ENCODE measurements around the gene SQSTM1.
"Not testable (repeated sequence)": the region's sequence is repeated elsewhere in the genome, so short reads cannot be mapped to it uniquely, and the experiment has no call there.

Gene SQSTM1

DNA sequence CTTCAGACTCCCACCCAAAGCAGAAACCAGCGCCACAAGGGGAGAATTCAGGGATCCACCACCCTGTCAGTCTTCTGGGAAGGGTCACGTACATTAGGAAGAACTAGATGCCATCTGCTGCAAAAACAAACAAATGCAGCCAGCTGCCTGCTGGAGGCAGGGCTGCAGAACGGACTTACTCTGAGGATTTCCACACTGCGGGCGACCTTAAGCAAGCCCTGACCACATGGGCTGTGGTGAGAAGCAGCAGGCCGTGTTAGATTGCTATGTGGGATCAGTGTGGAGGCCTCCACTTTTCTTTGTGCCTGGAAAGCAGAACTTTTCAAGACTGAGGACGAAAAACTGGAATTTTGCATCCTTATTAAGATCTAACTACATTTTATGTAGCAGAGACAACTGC, 40.3 kb upstream of the SQSTM1 start:
- H3K9ac ChIP-seq (ENCODE audit: low read length in 5 of 5), result no peak overlapping the region
- H3K27me3 ChIP-seq (ENCODE audit: control insufficient read depth in 5 of 5, insufficient read depth in 4 of 5, low read length in 5 of 5), result no peaks in the 10 kb centered on the region
- no peak overlapping the region for H3K27ac ChIP-seq (ENCODE audit: low read depth, low read length)
- H3K4me1 ChIP-seq (ENCODE audit: control insufficient read depth in 5 of 5, insufficient read depth in 5 of 5, low read length in 5 of 5), result peaks cover 0 to 36% (median 16%) of the 10 kb centered on the region in 5 donors
- H3K4me3 ChIP-seq (ENCODE audit: low read depth in 1 of 5, low read length in 5 of 5), result no peak overlapping the region
- no peaks in the 10 kb centered on the region for H3K9me3 ChIP-seq (ENCODE audit: control insufficient read depth in 5 of 5, low read length in 5 of 5)
- H3K36me3 ChIP-seq (ENCODE audit: control insufficient read depth in 5 of 5, insufficient read depth in 5 of 5, low read length in 5 of 5), result peaks cover 0 to 37% (median 34%) of the 10 kb centered on the region in 5 donors

DNA sequence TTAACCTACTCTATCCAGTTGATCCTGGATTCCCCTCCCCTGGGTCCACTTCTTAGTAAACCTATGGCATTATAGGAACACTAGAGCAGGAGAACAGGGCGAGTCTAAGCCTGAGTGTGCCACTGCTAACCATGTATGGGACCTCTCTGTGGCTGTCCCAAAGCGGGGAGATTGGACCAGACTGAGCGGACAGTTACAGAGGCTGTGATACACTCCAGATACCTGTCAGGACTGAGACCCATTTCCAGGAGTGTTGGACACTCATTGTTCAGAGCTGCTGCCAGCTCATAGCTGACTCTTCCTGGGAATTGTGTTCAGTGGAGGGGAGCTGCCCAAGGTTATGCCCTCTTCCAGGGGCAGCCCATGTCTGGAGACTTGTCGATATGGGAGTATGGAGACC, 38.9 kb upstream of the SQSTM1 start:
- no peaks in the 10 kb centered on the region for H3K27me3 ChIP-seq (ENCODE audit: control insufficient read depth in 5 of 5, insufficient read depth in 4 of 5, low read length in 5 of 5)
- no peak overlapping the region for H3K27ac ChIP-seq (ENCODE audit: low read depth, low read length)
- peaks cover 0 to 26% (median 13%) of the 10 kb centered on the region in 5 donors for H3K4me1 ChIP-seq (ENCODE audit: control insufficient read depth in 5 of 5, insufficient read depth in 5 of 5, low read length in 5 of 5)
- no peaks in the 10 kb centered on the region for H3K9me3 ChIP-seq (ENCODE audit: control insufficient read depth in 5 of 5, low read length in 5 of 5)
- H3K9ac ChIP-seq (ENCODE audit: low read length in 5 of 5), result no peak overlapping the region
- H3K36me3 ChIP-seq (ENCODE audit: control insufficient read depth in 5 of 5, insufficient read depth in 5 of 5, low read length in 5 of 5), result peaks cover 0 to 24% (median 22%) of the 10 kb centered on the region in 5 donors
- no peak overlapping the region for H3K4me3 ChIP-seq (ENCODE audit: low read depth in 1 of 5, low read length in 5 of 5)

DNA sequence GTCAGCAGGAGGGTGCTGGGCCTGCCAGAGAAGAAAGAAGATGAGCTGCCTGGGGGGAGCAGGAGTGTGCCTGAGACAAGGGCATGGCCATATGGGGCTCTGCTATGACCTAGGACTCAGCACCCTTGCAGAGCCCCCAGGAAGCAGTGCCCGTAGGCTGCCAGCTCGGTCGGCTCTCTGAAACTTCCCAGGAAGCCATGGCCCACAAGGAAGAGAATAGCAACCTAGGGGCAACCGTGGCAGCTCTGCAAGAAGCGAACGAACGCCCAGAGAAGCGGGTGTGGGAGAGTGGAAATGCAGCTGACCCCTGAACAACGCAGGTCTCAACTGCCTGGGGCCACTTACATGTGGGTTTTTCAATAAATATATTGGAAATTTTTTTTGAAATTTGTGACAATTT, 37.6 kb upstream of the SQSTM1 start:
- H3K9me3 ChIP-seq (ENCODE audit: control insufficient read depth in 5 of 5, low read length in 5 of 5), result no peaks in the 10 kb centered on the region

DNA sequence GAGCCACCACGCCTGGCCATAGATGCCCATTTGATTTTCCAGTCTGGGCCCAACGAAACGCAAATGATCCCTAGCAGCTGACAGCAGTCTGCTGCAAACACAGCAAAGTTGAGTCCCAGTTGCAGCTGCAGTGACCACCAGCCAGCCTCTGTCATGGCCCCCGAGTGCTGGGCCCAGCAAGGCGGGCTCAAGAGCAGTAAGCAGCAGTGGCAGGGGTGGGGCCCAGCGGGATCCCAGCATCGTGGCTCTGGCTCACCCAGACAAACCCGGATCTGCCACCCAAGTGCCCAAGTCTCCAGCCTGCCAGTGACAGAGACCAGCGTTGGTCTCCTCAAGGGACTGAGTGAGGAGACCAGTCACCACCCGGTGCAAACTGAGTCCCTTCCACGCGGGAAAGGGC, 33.8 kb upstream of the SQSTM1 start:
- H3K9me3 ChIP-seq (ENCODE audit: control insufficient read depth in 5 of 5, low read length in 5 of 5), result no peaks in the 10 kb centered on the region
- H3K4me1 ChIP-seq (ENCODE audit: control insufficient read depth in 5 of 5, insufficient read depth in 5 of 5, low read length in 5 of 5), result peaks cover 0 to 9% (median 4%) of the 10 kb centered on the region in 5 donors
- no peak overlapping the region for H3K4me3 ChIP-seq (ENCODE audit: low read depth in 1 of 5, low read length in 5 of 5)
- H3K9ac ChIP-seq (ENCODE audit: low read length in 5 of 5), result no peak overlapping the region
- H3K27me3 ChIP-seq (ENCODE audit: control insufficient read depth in 5 of 5, insufficient read depth in 4 of 5, low read length in 5 of 5), result no peaks in the 10 kb centered on the region
- H3K36me3 ChIP-seq (ENCODE audit: control insufficient read depth in 5 of 5, insufficient read depth in 5 of 5, low read length in 5 of 5), result no peaks in the 10 kb centered on the region
- no peak overlapping the region for H3K27ac ChIP-seq (ENCODE audit: low read depth, low read length)

More for the DNA sequence above, 37.6 kb upstream of the SQSTM1 start:
- no peak overlapping the region for H3K4me3 ChIP-seq (ENCODE audit: low read depth in 1 of 5, low read length in 5 of 5)
- H3K9ac ChIP-seq (ENCODE audit: low read length in 5 of 5), result no peak overlapping the region
- peaks cover 0 to 19% (median 13%) of the 10 kb centered on the region in 5 donors for H3K4me1 ChIP-seq (ENCODE audit: control insufficient read depth in 5 of 5, insufficient read depth in 5 of 5, low read length in 5 of 5)
- no peaks in the 10 kb centered on the region for H3K27me3 ChIP-seq (ENCODE audit: control insufficient read depth in 5 of 5, insufficient read depth in 4 of 5, low read length in 5 of 5)
- H3K36me3 ChIP-seq (ENCODE audit: control insufficient read depth in 5 of 5, insufficient read depth in 5 of 5, low read length in 5 of 5), result peaks cover 0 to 17% (median 12%) of the 10 kb centered on the region in 5 donors
- no peak overlapping the region for H3K27ac ChIP-seq (ENCODE audit: low read depth, low read length)

DNA sequence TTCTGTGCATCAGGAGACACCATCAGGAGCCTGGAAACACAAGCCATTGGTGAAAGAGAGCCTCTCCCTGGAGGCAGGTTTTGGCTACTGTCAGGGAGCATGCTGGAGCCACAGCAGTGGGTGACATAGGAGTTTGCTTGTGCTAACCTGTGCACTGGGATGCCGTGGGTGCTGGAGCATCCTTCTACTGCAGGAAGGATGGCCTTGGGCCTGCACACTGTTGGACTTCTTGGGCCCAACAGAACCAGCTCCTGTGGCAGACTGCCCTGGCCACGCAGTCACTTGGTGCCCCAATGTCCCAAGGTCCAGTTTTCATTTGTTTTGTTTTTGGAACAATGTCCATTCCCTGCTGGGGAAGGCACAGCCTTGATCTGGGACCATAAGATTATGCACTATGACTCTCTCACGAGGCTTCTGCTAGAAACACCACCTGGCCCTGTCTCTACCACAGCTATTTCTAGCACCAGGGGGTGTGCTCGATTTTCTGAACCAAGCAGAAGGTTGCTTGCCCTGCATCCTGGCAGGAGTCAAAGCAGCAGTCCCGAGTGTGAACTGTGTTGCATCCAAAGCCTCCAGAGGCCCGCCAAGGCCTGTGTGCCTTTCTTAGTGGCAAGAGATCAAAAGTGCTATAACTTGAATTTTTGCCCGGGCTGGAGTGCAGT, 32.4 kb upstream of the SQSTM1 start:
- Histone ChIP-seq H3K4me1 (ENCODE audit: control insufficient read depth in 5 of 5, insufficient read depth in 5 of 5, low read length in 5 of 5) (peaks cover under 1 to 23% (median 14%) of the 10 kb centered on the region in 5 donors), H3K36me3 (ENCODE audit: control insufficient read depth in 5 of 5, insufficient read depth in 5 of 5, low read length in 5 of 5) (no peaks in the 10 kb centered on the region), H3K9ac (ENCODE audit: low read length in 5 of 5) (no peak overlapping the region), H3K9me3 (ENCODE audit: control insufficient read depth in 5 of 5, low read length in 5 of 5) (no peaks in the 10 kb centered on the region), H3K27me3 (ENCODE audit: control insufficient read depth in 5 of 5, insufficient read depth in 4 of 5, low read length in 5 of 5) (no peaks in the 10 kb centered on the region), H3K4me3 (ENCODE audit: low read depth in 1 of 5, low read length in 5 of 5) (no peak overlapping the region), H3K27ac (ENCODE audit: low read depth, low read length) (no peak overlapping the region)

DNA sequence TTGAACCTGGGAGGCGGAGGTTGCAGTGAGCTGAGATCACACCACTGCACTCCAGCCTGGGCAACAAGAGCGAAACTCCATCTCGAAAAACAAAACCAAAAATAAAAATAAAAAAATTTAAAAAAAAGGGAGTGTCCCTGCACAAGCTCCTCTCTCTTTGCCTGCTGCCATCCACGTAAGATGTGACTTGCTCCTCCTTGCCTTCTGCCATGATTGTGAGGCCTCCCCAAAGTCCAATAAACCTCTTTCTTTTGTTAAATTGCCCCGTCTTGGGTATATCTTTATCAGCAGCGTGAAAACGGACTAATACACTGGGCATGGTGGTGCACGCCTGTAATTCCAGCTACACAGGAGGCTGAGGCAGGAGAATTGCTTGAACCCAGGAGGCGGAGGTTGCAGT, 31.4 kb upstream of the SQSTM1 start:
- H3K4me3 ChIP-seq (ENCODE audit: low read depth in 1 of 5, low read length in 5 of 5); H3K27me3 ChIP-seq (ENCODE audit: control insufficient read depth in 5 of 5, insufficient read depth in 4 of 5, low read length in 5 of 5); H3K9me3 ChIP-seq (ENCODE audit: control insufficient read depth in 5 of 5, low read length in 5 of 5); H3K36me3 ChIP-seq (ENCODE audit: control insufficient read depth in 5 of 5, insufficient read depth in 5 of 5, low read length in 5 of 5); H3K27ac ChIP-seq (ENCODE audit: low read depth, low read length); H3K9ac ChIP-seq (ENCODE audit: low read length in 5 of 5): not testable (repeated sequence)
- peaks cover 4 to 32% (median 24%) of the 10 kb centered on the region in 5 donors for H3K4me1 ChIP-seq (ENCODE audit: control insufficient read depth in 5 of 5, insufficient read depth in 5 of 5, low read length in 5 of 5)

DNA sequence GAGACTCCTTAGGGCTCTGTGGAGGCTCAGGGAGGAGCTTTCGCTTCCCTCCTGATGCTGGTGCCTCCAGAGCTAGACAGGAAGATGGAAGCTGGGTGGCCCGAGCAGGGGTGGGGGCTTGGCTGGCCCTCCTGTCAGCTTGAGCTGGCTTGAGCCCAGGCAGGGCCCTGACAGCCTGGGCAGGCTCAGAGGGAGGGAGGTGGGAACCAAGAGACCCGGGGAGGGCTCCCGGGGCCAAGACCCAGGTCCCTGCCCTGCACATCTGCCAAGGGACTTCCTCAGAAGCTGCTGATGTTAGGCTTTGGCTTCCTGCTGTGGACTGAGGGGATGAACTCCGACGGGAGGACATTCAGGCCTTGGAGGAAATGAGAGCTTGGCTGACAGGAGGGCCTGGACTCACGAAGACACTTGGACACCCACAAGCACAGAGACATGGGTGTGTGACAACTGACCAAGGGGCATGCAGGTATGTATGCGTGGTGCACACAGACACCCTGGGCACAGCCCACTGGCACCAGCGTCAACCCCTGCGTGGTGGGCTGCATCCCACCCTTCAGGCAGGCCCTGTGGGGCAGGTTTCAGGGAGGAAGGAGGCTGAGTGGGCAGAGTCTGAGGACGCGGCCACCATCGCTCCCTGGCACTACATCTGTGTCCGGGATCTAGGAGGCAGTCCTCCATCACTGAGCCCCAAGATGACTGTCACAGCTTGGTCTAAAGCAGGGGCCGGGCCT, 28.7 kb upstream of the SQSTM1 start:
- Histone ChIP-seq H3K9ac (ENCODE audit: low read length in 5 of 5) (peak overlapping the region in 1 of 5 donors; percentile 28), H3K27ac (ENCODE audit: low read depth, low read length) (peak overlapping the region; percentile 76), H3K27me3 (ENCODE audit: control insufficient read depth in 5 of 5, insufficient read depth in 4 of 5, low read length in 5 of 5) (no peaks in the 10 kb centered on the region), H3K4me1 (ENCODE audit: control insufficient read depth in 5 of 5, insufficient read depth in 5 of 5, low read length in 5 of 5) (peaks cover 4 to 53% (median 47%) of the 10 kb centered on the region in 5 donors), H3K36me3 (ENCODE audit: control insufficient read depth in 5 of 5, insufficient read depth in 5 of 5, low read length in 5 of 5) (peaks cover 0 to 2% (median under 1%) of the 10 kb centered on the region in 5 donors), H3K4me3 (ENCODE audit: low read depth in 1 of 5, low read length in 5 of 5) (no peak overlapping the region), H3K9me3 (ENCODE audit: control insufficient read depth in 5 of 5, low read length in 5 of 5) (no peaks in the 10 kb centered on the region)

DNA sequence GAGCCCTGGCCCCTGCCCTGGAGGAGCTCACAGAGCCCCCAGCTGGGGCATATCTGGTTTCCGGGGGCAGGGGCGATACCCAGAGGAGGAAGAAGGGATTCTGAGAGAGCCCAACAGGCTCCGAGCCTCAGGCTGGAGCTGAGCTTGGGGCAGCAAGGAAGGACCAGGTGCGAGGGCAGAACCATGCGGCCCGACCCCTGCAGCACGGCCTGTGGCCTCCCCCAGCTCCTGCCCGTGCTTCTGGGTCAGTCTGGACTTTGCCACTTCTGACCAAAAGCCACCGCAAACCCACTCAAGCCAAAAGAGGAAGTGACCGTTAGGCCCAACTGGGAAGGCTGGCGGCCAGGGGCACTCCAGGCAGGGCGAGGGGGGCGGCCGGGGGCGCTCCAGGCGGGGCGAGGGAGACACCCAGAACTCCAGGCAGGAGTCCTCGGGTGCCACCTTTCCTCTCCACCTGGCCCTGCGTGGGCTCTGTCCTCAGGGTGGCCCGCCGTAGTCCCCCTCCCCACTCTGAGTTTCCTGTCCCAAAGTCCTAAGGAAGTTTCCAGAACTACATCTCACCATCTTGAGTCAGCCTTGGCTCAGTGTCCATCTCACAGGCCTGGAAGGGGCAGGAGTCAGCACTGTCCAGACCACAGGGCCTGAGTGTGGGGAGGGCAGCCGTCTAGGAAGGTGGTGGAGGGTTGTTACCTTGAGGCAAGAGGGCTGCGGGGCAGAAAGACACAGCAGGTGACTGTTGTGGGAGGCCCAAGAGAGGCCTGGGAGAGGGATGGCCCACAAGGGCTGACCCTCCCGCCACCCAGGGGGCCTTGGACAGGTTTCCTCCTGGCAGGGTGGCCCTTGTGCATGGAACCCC, 27.9 kb upstream of the SQSTM1 start:
- Histone ChIP-seq H3K36me3 (ENCODE audit: control insufficient read depth in 5 of 5, insufficient read depth in 5 of 5, low read length in 5 of 5) (peaks cover 0 to 10% (median 6%) of the 10 kb centered on the region in 5 donors), H3K27me3 (ENCODE audit: control insufficient read depth in 5 of 5, insufficient read depth in 4 of 5, low read length in 5 of 5) (no peaks in the 10 kb centered on the region), H3K4me3 (ENCODE audit: low read depth in 1 of 5, low read length in 5 of 5) (peak overlapping the region in 1 of 5 donors; percentile 69), H3K9me3 (ENCODE audit: control insufficient read depth in 5 of 5, low read length in 5 of 5) (no peaks in the 10 kb centered on the region), H3K9ac (ENCODE audit: low read length in 5 of 5) (peak overlapping the region in 4 of 5 donors; percentile 11 to 63 (median 35)), H3K27ac (ENCODE audit: low read depth, low read length) (peak overlapping the region; percentile 76), H3K4me1 (ENCODE audit: control insufficient read depth in 5 of 5, insufficient read depth in 5 of 5, low read length in 5 of 5) (peaks cover 4 to 57% (median 50%) of the 10 kb centered on the region in 5 donors)

DNA sequence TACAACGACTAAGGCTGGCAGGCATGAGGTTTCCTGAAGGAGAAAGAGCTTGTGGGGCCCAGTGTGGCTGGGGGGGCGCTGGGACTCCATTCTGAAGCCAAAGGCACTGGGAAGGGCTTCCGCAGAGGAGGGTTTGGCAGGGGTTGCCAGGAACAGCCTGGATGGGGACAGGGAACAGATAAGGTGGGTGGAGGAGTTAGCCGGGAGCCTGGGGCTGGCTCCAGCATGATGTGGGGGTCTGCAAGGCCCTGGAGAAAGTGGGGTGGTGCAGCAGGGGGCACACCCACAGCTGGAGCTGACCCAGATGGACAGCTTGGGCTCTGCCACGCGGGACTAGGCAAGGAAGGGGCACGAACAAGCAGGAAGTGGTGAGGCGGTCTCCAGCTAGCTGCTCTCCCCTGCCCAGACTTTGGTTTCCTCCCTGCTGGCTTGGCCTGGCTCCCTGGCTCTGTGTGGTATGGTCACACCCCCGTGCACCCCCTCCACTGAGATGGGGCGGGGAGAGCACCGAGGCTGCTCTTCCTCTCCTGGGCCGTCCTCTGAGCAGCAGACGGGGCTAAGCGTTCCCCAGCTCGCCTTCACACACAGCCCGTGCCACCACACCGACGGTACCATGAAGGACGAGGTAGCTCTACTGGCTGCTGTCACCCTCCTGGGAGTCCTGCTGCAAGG, 27.1 kb upstream of the SQSTM1 start, which contains the start of gene LTC4S:
Gene LTC4S, plus strand, starts transcription at position 519 of the 672 bp plus-strand sequence. Its CDS starts 95 bp downstream, at position 614.
- H3K4me1 ChIP-seq (ENCODE audit: control insufficient read depth in 5 of 5, insufficient read depth in 5 of 5, low read length in 5 of 5), result peaks cover 4 to 57% (median 50%) of the 10 kb centered on the region in 5 donors
- no peaks in the 10 kb centered on the region for H3K27me3 ChIP-seq (ENCODE audit: control insufficient read depth in 5 of 5, insufficient read depth in 4 of 5, low read length in 5 of 5)
- peak within 1 kb of the TSS in 4 of 5 donors; percentile 11 to 74 (median 56) for H3K9ac ChIP-seq (ENCODE audit: low read length in 5 of 5)
- H3K27ac ChIP-seq (ENCODE audit: low read depth, low read length), result peak within 1 kb of the TSS; percentile 76
- no peaks in the 10 kb centered on the region for H3K9me3 ChIP-seq (ENCODE audit: control insufficient read depth in 5 of 5, low read length in 5 of 5)
- H3K36me3 ChIP-seq (ENCODE audit: control insufficient read depth in 5 of 5, insufficient read depth in 5 of 5, low read length in 5 of 5), result peaks cover 0 to 17% (median 14%) of the 10 kb centered on the region in 5 donors
- peak within 1 kb of the TSS; percentile 13 to 69 (median 64) for H3K4me3 ChIP-seq (ENCODE audit: low read depth in 1 of 5, low read length in 5 of 5)
